Kidney glomerular epithelial cell (primary cell): ENCODE data around the gene BTBD1.

Experiments used
- DNase-seq: peaks from one replicate; lab custom pipeline; 2025; lab: John Stamatoyannopoulos, UW

BTBD1 gene

DNA sequence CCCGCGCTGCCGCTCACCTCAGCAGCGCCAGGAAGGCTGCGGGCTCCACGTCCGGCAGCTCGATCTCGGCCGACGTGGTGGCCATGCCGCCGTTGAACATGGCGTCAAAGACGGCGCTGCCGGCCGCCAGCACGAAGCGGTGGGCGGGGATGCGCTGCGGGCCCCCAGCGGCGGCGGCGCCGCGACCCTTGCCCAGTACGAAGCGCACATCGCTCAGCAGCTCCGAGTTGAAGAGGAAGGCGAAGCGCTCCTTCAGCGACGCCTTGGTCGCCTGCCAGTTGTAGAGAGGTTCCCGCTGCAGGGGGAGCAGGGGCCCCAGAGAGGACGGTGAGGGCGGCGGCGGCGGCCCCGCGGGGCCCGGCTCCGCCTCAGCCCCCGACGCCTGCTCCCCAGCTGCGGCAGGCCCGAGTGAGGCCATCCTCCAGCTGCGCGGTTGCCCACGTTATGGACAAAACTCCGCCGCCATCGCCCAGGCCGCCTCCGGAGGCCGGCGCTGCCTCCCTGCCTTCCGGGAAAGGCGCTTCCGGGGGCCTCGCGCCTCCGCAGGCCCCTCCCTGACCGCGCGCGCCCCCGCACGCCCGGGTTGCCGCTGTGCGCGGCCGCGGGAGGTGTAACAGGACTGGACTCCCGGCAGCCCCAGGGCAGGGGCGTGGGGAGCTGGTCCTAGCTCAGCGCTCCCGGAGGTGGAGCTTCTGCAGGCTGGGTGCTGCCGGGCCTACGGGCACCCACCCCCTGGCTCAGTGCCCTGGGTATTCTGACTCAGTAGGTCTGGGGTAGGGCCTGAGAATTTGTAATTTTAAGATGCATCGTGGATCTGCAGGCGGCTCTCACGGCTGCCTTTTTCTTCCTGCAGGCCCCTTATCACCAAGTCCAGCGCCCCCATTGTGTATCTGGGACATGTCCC is at the start of gene BTBD1:
TSS of gene BTBD1 (minus strand) at position 519 of the 904 bp plus-strand sequence. CDS start at position 418, 101 bp downstream.
- DNase-seq, result peak; percentile 88

DNA sequence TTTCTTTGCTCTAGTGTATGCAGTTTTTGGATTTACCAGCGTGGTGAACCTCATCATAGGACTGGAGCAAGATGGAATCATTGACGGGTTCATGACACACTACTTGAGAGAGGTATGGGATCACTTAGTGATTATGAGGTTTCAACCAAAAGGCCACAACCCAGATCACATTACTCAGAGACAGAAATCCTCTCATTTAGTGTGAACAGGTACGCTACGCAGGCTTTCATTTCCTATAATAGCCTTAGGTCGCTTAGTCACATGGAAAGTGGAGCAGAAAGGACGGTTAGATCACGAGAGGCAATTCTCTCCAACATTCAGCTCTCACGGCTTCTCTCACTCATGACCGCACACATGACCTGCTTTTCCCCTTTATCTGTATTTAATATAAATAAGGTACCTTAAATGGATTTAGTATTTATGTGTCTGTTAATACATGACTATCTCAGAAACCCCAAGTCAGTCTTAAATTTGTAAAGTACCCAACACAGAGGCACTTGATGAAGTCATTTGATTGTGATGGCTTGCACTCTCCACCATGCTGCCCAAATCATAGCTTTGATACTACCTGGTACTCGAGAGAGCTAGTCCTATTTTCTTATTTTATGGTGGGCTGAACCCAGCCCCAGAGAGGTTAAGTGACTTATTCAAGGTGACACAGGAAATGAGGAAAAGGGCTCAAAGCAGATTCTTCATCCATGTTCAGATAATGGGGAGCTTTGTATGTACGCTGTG is 48.9 kb upstream of the BTBD1 start:
- no peak for DNase-seq

DNA sequence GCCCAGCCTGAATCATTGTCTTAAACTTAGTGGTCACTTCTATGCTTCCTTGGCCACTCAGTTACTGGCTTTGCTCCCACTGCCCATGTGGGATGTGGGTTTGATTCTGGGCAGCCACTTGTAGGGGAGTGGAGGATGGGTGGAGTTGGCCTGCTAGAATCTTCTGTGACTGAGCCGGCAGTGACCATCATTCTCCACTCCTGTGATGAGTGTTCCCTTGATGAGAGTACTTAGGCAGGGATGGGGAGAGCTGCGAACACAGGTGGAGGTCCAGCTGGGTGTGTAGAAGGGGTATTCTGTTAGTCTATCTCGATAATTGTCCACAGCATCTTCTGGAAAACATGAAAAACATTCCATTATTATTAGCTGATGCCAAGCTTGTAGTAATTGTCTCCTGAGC is 48.4 kb upstream of the BTBD1 start:
- DNase-seq, result no peak

DNA sequence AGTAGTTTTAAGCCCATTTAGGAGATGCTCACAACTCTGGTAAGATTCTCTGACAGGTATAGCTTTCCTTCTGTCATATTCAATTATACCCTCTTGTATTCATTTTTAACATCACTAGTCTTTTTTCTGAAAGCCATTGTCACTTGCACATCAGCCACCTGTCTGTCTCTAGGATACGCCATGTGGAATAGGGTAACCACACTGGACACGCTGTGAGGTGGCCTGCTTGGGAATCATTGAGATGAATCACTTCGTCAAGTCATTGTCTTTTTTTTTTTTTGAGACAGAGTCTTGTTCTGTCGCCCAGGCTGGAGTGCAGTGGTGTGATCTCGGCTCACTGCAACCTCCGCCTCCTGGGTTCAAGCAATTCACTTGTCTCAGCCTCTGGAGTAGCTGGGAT is 47.8 kb upstream of the BTBD1 start:
- DNase-seq, result no peak

DNA sequence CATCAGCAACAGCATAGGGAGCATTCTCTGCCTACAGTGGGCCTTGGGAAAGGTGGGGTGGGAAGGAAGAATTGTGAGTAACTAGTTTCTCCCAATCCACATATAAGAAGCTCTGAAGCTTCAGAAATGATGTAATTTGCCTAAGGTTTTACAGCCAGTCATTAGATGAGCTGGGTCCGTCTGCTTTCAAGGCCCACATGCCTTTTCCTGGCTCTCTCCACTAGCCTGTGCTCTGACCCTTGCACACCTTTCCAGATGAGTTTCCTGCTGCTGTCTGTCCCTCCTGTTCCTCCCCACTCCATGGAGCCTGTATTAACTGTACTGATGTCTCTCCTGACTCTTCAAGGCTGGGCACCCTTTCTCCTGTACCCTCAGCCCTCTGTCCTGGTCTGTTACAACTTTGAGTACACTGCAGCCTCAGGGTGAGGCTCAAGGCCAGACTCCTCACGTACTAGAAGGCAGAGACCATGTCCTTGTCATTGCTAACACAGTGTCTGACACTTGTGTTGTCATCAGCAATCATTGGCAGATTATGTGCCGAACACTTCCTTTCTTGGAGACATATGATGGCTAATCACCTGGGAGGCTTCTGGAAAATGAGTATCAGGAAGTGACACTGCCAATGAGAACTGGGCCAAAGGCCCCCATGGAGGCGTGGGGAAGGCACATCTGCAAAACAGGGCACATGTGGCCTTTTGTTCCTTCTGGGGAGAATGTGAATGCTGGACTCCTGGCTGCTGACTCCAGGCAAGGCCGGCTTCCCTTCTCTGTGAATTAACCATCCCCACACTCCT is 47.0 kb upstream of the BTBD1 start:
- DNase-seq, result no peak

DNA sequence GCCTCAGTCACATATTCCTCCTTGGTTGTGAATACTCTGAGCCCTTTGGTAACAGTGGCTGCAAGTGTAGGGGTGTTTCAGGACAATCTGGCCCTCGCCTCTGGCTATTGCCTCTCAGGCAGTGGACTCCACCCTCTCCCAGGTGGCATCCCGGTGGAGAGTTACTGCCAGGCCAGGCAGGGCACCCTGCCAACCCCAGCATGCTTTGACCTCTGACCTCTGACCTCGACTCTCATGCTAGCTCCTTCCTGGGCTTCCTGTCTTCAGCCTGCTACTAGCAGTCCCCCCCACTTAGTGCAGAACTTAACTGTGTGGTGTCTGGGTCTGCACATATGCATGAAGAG is 45.9 kb upstream of the BTBD1 start:
- no peak for DNase-seq

DNA sequence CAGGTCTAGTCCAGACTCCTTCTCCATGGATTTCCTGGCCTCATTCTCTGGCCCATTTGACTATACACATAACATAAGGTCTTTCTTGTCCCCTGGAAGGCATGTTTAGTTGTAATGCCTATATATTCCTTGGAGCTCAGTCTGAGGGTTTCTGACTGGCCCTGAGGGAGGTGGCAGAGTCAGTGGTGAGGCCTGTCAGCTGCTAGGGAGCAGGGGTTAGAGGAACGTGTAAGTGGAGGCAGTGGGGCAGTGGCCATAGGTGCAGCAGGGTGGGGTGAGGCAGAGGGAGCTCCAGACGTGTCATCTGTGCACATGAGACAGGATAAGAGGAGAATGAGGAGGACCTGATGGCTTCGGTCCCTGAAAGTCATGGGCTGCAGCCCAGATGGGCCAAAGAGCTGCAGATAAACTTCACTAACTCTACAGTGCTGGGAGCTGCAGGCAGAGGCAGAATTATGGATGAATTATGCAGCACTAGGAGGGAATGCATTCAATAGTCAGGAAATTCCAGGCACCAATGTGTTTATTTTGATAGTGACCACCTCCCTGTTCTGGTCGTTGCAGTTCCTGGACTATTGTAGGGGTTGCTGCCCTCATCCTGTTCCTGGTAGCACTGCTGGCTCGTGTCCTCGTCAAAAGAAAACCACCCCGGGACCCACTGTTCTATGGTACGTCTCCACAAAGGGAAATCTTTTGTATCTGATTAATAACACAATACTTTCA is 45.3 kb upstream of the BTBD1 start:
- no peak for DNase-seq

DNA sequence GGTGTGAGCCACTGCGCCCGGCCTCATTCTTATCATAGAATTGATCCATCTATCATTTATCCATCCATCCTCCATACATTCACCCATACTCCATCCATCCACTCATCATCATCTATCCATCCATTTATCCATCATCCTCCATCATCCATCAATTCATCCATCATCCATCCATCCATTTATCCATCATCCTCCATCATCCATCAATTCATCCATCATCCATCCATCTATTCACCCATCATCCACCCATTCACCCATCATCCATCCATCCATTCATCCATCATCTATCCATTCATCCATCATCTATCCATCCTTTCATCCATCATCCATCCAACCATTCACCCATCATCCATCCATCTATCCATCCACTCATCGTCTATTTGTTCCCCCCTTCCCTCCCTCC is 44.1 kb upstream of the BTBD1 start:
- DNase-seq, result no peak

DNA sequence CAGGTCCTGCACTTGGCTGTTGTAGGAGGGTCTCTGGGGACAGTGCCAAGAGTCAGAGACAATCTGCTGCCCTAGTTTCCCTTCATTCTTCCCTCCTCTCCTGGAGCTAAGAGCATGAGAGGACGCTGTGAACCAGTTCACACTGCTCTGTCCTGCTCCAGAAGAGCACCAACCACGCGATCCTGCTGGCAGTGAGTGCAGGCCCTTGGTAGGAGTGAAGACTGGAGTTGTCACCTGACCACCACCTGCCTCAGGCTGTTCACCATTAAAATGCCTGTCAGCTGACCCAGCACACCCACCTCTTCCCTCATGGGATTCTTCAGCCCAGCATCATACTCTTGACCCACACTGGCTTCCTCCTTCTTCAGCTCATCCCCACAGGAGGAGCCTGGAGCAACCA is 43.3 kb upstream of the BTBD1 start:
- DNase-seq, result no peak

DNA sequence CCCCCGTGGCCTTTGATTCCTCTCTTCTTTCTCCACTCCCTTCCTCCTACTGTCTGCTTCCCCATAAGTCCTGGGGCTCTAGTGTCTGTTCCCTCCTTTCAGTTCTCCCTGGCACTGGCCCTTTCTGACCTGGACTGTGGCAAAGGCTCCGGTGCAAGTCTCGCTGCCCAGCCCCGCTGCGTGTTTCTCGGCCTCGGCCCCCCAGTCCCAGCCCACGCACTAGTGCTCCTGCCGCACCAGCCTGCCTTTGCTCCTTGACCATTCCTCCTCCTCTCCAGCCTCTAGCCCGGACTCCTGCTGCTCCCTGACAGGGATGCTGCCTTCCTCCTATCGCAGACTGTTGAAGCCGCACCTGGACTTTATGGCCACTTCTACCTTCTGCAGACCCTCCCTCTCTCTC is 42.5 kb upstream of the BTBD1 start:
- DNase-seq, result no peak

DNA sequence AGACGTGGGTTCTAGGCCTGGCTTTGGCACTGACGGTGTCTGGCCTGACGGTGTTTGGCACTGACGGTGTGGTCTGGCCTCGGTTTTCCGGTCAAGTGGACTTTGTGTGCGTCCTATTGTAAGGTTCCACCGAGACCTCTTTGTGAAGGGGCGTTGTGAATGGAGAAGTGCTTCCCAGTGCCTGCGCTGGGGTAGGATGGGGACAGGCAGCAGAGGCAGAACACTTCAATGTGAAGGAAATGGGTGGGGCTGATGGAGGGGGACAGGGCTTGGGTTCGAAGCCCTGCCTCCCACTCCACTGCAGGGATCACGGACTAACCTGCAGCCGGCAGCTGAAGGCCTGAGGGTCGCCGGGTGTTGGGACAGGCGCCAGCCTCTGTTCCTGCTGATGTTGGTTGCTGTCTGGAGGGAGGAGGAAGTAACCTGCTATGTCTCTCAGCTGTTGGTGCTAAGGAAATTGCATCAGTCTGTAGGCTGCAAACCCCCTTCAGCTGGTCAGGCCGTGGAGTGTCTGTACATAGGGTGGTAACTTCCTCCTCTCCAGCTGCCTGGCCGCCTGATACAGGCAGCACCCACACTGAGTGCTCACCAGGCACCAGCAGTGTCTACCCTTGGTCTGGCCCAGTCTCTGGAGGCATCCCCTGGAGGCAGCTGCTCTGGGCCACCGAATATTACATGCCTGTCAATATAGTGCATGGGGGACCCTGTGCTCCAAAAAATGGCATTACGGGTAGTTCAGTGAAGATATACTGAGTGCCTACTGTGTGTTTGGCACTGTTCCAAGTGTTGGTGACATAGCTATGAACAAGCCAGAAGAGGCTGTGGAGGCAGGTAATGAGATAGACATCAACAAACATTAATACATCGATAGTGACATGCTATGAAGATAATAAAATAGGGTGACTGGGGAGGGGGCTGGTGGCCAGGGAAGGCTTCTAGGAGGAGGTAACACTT is 41.5 kb upstream of the BTBD1 start:
- DNase-seq, result no peak

DNA sequence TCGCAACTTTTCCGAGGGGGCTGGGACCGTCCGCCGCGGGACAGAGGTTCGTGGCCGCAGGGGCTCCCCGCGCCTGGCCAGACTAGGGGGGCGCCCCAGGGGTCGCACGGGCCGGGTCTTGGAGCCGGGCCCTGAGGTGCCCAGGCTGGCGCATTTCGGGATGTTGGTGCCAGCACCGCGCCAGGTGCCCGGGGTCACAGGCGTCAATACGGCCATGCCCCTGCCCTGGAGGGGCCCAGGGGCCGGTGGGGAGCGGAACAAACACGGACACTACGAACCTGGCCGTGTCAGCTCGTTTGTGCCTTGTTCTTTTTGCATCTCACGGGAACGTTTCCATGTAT is 40.8 kb upstream of the BTBD1 start:
- no peak for DNase-seq

DNA sequence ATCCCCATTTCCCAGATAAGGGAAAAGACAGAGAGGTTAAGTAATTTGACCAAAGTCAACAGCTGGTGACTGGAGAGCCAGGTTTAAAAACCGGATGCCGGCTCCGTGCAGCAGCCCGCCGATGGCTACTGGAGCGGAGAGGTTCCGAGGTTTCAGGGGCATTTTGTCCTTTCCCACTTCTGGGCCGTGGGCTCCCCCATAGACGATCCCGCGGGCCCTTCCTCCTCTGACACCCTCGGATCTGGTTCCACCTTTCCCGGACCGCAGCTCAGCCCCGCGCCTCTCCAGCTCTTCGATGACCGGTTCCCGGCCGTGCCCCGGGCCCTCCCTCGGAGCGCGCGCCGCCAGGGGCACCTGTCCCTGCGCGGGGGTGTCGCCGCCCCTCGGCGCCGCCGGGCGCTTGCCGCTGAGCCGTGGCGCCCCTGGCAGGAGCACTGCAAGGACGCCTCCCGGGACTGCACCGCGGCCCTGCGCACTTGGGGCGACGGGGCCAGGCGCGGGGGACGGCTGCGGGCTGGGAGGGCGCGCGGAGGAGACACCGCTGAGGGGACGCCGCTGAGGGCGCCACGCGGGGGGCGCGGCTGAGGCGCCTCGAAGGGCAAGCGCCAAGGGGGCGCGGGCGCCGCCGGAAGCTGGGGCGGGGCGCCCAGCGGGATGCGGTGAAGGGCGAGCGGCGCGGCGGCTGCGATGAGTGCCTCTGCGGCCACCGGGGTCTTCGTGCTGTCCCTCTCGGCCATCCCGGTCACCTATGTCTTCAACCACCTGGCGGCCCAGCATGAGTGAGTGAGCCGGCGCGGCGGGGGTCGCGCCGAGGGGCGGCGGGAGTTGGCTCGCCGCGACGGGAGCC is 40.2 kb upstream of the BTBD1 start, which contains the start of gene TM6SF1:
TSS of gene TM6SF1 (plus strand) at position 652 of the 847 bp plus-strand sequence. CDS start at position 688, 36 bp downstream.
- no peak for DNase-seq

DNA sequence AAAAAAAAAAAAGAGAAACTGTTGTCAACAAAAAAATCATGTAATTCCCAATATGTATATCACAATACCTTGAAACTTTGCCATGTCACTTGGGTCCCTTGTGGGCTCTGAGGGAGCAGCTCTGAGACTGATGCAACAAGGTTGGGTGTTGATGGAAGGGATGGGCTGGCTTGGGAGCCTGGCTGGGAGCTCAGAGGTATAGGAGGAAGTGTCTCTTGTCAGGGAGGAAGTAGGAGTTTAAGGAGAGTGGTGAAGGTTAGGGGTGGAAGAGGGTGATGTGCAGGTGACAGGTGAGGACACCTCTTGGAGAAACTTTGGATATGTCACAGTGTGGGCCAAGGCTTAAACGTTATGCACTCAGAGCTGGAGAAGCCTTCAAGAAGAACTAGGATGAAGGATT is 38.4 kb upstream of the BTBD1 start:
- DNase-seq, result no peak

DNA sequence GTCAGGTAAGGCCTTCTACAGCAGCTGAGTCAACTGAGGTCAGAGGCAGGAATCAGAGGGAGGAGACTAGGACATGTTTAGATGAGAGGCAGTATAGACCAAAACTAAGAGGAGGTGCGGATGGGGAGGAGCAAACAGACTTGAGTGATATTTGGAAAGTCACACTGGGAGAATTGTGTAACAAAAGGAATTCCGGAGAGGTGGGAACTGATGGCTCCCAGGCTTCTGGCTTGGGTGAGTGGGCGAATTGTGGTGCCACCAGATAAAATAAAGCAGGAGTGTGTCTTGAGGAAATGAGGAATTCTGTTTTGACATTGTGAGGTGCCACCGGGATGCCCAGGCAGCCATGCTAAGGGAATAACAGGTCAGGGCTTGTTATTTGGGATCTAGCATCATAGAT is 37.1 kb upstream of the BTBD1 start:
- DNase-seq, result no peak

DNA sequence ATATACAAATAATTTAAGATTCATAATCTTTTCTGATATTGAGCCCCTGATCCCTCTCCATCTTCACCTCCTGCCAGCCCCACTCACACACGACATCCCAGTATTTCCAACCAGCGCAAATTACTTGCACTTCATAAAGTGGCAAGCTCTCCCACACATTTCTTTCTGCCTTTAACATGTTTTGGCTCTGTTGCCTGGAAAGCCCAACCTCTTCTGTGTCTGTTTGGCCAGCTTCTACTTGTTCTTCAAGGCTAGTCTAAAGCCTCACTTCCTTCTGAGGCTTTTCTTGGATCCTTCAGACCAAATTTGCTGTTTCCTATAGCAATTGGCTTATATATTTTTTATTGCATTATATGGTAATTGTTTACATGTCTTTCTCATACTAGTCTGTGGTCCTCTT is 35.3 kb upstream of the BTBD1 start:
- no peak for DNase-seq

DNA sequence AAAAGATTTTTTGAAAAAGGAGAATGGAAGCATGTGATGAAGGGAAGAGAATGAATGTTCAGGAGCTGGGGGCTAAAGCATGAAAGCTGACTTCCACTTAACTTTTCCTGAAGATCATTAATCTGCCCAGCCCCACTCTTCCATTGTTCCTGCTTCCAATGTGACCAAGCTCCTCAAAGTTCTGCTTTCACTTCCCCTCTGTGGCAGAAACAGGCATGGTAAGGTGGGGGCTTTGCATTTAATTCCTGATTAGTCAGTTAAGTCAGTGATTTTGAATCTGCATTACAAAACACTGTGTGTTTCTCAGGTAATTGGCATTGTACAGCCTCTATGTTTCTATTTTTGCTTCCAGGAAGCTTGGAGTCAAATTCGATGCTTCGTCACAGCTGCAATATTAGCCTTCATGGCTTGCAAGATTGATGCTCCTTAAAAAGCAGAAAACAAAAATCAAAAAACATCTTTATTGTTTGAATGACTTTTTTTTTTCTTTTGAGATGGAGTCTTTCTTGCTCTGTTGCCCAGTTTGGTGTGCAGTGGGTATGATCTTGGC is 33.1 kb upstream of the BTBD1 start:
- no peak for DNase-seq

DNA sequence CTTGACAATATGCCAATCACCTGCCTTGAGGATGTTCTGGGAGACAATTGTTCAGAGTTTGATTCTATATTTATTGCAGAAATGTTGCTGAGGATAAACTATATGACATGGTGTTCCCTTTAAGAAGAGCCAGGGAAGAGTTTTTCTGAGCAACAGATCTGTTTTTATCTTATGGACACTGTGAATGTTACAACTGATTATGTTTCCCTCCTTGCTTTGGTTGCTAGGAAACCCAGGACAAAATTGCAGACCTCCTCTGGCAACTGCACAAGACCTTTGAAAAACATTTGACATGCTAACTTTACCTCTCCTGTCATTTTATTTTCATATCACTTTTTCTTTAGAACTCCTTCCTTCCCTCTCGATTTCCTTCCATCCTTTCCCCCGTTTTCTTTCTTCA is 32.2 kb upstream of the BTBD1 start:
- no peak for DNase-seq

DNA sequence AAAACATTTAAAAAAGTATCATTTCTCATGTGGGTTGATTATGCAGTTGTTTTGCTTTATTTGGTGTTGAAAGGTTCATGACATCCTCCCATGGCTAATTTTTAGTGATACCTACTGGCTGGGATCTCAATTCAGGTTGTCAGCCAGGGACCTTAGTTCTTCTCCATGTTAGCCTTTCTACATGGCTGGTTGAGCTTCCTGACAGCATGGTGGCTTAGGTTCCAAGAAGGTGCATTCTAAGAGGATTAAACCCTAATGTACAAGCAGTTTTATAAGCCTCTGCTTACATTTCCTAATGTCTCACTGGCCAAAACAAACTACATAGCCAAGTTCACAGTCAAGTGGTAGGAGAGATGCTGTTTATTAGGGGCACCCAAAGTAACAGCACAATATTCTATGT is 31.0 kb upstream of the BTBD1 start:
- DNase-seq, result no peak

DNA sequence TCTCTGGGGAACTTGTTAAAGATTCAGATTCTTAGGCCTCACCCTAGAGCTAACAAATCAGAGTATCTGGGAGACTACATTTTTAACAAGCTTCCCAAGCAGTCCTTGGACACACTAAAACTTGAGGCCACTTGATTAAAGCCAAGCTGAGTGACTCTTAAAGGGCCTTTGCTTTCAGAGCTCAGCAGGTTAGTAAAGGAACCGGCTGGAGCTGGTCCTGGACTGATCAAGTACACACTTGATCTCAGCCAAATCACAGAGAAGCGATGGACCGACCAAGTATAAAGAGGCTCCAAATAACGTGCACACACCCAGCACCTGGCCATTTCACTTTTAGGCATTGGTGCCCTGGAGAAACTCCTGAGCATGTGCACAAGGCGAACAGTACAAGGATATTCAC is 27.5 kb upstream of the BTBD1 start:
- DNase-seq, result no peak
